Subcutaneous abdominal adipose tissue (tissue), 5 donors: ENCODE results near the gene A2M.

ENCODE experiments used
- H3K27ac ChIP-seq: one replicate; pipeline ENCODE4 v1.7.0; 2013; ENCODE audit warnings: low read depth, mild to moderate bottlenecking, inconsistent platforms, low read length, moderate library complexity
- H3K27me3 ChIP-seq, 5 donors: one replicate each; pipeline ENCODE4 v1.7.0; 2013; ENCODE audit warnings: low read length in 5 of 5, inconsistent platforms in 1 of 5; ENCODE audit not compliant: control insufficient read depth in 5 of 5, insufficient read depth in 4 of 5
- H3K36me3 ChIP-seq, 5 donors: one replicate each; pipeline ENCODE4 v1.7.0; 2013; ENCODE audit warnings: low read length in 5 of 5; ENCODE audit not compliant: control insufficient read depth in 5 of 5, insufficient read depth in 5 of 5
- H3K4me1 ChIP-seq, 5 donors: one replicate each; pipeline ENCODE4 v1.7.0; 2013; ENCODE audit warnings: low read length in 5 of 5, mild to moderate bottlenecking in 3 of 5, moderate library complexity in 1 of 5; ENCODE audit not compliant: control insufficient read depth in 5 of 5, insufficient read depth in 5 of 5
- H3K4me3 ChIP-seq, 5 donors: one replicate each; pipeline ENCODE4 v1.7.0; 2013; ENCODE audit warnings: low read length in 5 of 5, low read depth in 1 of 5
- H3K9ac ChIP-seq, 5 donors: one replicate each; pipeline ENCODE4 v1.7.0; 2013; ENCODE audit warnings: low read length in 5 of 5, mild to moderate bottlenecking in 4 of 5, moderate library complexity in 3 of 5
- H3K9me3 ChIP-seq, 5 donors: one replicate each; pipeline ENCODE4 v1.7.0; 2013; ENCODE audit warnings: low read length in 5 of 5; ENCODE audit not compliant: control insufficient read depth in 5 of 5
- donor health status: healthy.
- donor health status: healthy.
- donor health status: healthy.
- donor health status: healthy.
- donor health status: healthy.

Gene A2M

DNA sequence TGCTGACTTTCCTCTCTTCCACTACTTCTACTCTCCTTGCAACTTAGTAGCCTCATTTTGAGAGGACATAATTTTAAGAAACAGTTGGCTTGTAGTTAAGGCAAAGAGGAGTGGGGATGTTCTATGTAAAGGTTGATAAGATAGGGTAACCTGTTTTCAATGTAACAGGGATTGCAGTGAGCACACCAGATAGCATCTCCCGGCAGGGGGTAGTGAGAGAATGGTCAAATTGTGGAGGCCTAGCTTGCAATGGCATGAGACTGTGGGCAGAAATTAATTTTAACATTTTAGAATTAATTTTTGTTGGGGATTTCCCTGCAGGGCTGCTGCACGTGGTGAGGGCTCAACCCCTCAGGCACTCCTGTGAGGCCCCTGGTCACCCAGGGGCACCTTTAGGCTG, 84.9 kb downstream of the A2M start:
- H3K4me3 ChIP-seq = no peak overlapping the region

DNA sequence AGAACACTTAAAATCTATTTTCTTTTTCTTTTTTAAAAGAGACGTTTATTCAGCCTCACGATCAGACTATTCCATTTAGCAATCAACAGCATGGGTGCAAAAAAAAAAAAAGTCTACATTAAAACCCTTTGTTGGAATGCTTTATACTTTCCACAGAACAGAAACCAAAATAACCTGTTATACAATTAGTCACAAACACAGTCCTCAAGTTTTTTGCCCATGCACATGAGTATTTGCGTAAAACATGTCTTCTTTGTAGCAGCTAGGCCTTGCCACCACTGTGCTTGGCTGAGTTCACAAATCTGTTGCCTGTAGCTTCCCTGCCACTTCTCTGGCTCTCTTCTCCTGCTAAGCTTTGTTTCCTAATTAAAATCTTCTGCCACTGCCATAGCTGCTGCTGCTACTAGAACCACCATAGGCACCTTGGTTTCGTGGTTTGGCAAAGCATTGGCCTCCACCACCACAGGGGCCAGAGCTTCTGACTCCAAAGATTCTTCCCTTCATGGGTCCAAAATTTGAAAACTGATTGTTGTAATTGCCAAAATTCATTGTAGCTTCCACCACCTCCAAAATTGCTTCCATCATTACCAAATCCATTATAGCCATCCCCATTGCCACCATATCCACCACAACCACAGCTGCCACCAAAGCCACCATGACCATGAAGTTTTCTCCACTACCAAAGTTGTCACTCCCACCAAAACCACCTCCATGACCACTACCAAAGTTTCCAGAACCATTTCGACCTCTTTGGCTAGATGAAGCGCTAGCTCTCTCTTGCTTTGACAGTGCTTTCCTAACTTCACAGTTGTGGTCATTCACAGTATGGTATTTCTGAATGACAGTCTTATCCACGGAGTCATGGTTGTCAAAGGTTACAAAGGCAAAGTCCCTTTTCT, 88.3 kb downstream of the A2M start:
- Histone ChIP-seq H3K9me3 (no peaks in the 10 kb centered on the region), H3K4me3 (no peak overlapping the region), H3K4me1 (peaks cover 0 to 7% (median 0%) of the 10 kb centered on the region in 5 donors), H3K36me3 (no peaks in the 10 kb centered on the region), H3K27me3 (no peaks in the 10 kb centered on the region), H3K27ac (no peak overlapping the region), H3K9ac (no peak overlapping the region)

More for the DNA sequence above, 84.9 kb downstream of the A2M start:
- Histone ChIP-seq H3K9me3 (no peaks in the 10 kb centered on the region), H3K4me1 (no peaks in the 10 kb centered on the region), H3K27me3 (no peaks in the 10 kb centered on the region), H3K9ac (no peak overlapping the region), H3K36me3 (no peaks in the 10 kb centered on the region), H3K27ac (no peak overlapping the region)

DNA sequence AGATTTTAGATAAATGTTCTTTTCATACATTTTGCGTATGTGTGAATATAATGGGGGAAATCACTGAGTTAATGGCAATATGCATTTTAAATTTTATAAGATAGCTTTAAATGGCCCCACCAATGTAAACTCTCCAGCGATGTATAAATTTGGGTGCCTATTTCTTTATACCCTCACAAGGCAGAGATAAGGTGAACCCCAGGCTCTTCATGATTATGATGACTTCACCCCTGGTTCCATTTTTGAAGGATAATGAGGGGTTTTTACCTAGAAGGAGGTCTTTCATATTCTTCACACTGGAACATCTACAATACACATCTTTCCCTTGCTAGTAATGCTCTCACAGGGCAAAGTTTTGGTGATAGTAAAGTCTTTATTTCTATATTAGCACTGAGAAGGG, 91.2 kb downstream of the A2M start:
- Histone ChIP-seq H3K27ac (no peak overlapping the region), H3K4me3 (no peak overlapping the region), H3K27me3 (no peaks in the 10 kb centered on the region), H3K9me3 (no peaks in the 10 kb centered on the region), H3K36me3 (no peaks in the 10 kb centered on the region), H3K9ac (no peak overlapping the region), H3K4me1 (peaks cover 0 to 7% (median 0%) of the 10 kb centered on the region in 5 donors)

DNA sequence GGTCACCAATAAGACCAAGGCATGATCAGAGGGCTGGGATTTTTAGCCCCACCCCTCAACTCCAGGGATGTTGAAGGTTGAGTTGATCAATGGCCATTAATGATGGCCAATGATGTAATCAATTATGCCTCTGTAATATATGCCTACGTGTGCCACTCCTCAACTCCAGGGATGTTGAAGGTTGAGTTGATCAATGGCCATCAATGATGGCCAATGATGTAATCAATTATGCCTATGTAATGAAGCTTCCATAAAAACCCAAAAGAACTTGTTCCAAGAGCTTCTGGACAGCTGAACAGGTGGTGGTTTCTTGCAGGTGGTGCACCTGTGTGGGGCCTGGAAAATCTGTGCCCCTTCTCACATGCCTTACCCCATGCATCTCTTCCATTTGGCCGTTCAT, 93.1 kb downstream of the A2M start:
- no peak overlapping the region for H3K9ac ChIP-seq
- peaks cover 0 to 6% (median under 1%) of the 10 kb centered on the region in 5 donors for H3K9me3 ChIP-seq
- no peaks in the 10 kb centered on the region for H3K36me3 ChIP-seq
- H3K27ac ChIP-seq = no peak overlapping the region
- H3K27me3 ChIP-seq = no peaks in the 10 kb centered on the region
- H3K4me3 ChIP-seq = no peak overlapping the region
- peaks cover 0 to 7% (median 0%) of the 10 kb centered on the region in 5 donors for H3K4me1 ChIP-seq
